Caki2 (cell line): ENCODE measurements around the gene KRT222. TPM values are rescaled to one million over a fixed set of nuclear protein-coding genes. Genes with fewer than 3 reads are reported as not detected.

ENCODE experiments used
- DNase-seq: peaks from one replicate; pipeline ENCODE4 v3.0.0-alpha.2; 2015; ENCODE audit warnings: low read depth
- in situ Hi-C: cut with HindIII; loops from 2 replicates; pipeline ENCODE4 v1.10.0; 2016; ENCODE audit warnings: low sequenced_read_pairs, low pct_unique_long_range_greater_than_20kb, mixed read lengths
- total RNA-seq: library from RNA; depleted of rRNA; stranded (reverse); fragments of >200 nt; shearing (Covaris generic); gene quantifications from 2 replicates; pipeline ENCODE4 v1.2.3, GENCODE V29; 2014; ENCODE audit warnings: low replicate concordance

KRT222 gene
- total RNA-seq, 1 experiment from 2014 or later: 6.8 TPM

DNA sequence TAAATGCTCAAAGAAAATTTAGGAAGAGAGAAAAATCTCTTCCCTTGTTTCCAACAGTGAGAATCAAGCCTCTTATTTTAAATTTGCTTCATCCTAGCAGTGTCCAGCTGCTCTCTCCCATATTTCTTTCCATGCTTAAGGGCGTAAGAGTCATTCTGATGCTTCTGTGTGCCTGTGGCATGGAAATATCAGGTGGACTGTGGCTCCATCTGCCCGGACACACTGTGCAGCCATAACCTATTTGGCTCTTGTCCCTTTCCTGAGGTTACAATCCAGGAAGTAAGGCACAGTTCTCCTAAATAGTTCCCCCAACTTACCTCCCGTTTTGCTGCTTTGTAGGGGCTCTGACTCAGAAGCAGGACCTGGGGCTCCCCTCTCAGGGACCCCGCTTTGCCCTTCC, 6.3 kb upstream of the KRT222 start:
- DNase-seq: no peak
- in situ Hi-C loops: no loop called here

GRCh38 chr17:40666331-40666730, 1.4 kb upstream of the KRT222 start:
- peak; percentile 34 for DNase-seq
- in situ Hi-C loops: no loop called here

- in situ Hi-C loops: no loop called here
- DNase-seq: no peak
Measured at GRCh38 chr17:40663252-40663651, 1.7 kb downstream of the KRT222 start.

DNA sequence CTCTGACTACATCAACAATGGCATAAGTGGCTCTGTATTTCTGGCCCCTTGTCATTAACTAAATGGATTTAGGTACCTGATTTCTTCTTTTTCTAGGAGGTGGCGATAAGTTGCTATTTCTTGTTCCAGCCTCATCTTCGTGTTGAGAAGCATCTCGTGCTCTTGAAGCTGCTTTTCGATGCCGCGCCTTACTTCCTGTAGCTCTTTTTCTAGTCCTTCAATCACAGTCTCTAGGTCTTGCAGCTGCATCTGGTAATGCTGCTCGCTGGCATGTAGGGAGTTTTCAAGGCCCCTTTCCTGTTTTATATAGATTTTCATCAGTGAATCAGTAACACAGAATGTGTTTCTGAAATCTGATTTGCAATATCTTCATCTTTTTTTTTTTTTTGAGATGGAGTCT, 5.1 kb downstream of the KRT222 start:
- no peak for DNase-seq
- in situ Hi-C loops: no loop called here

DNA sequence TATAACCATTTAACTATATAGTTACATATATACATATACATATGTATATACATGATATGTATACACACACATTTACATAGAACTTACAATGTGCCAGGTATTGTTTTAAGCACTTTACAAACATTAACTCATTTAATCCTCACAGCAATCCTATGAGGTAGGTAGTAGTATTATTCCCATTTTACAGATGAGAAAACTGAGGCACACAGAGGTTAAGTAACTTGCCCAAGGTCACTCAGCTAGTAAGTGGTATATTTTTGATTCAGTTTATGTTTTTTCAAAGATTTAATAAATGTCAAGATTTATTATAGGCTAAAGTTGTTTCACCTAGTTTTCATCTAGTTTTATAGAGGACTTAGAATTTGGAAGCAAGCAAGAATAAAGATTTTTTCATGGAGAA, 6.6 kb downstream of the KRT222 start:
- DNase-seq: no peak
- in situ Hi-C loops: no loop called here

DNA sequence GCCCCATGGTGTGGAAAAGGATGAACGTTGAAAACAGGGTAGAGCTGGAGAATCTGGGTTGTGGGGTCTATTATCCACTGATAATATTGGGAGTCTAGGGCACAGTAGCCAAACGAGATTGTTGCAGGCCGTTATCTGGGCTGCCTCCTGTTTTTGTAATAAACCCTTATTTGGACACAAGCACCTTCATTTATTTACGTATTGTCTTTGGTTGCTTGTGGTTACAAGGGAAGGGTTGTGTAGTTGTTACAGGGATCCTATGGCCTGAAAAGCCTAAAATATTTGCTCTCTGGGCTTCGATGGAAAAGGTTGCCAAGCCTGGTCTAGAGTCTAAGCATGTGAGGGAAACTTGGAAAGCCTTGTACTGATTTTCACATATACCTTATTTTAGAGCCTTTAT, 13.0 kb downstream of the KRT222 start:
- no peak for DNase-seq
- in situ Hi-C loops: no loop called here

DNA sequence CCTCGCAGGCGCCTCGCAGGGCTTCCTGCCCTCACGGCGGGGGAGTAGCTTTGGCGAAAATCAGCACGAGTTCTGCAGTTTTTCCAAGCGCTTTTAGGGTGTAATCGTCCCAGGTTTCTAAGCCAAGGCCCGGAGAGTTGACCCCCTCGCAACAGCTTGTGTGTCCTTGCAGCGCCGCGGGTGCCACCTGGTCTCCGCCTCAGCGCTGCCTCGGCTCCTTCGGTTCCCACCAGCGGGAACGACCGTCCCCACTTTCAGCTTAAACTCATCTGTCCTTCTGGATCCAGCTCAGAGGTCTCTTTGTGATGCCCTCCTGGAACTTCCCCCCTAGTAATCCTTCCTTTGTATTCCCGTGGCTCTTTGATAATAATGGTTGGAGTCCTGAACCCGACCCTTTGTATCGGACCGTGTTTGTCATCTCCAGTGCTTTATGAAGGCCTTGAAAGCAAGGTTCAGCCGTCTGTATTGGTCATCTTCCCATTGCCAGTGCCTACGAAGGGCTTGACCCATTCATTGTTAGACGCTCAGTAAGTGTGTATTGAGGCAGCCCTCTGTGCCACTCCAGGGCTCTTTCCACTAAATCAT, 16.5 kb downstream of the KRT222 start:
- in situ Hi-C loops: no loop called here
- no peak for DNase-seq

GRCh38 chr17:40647624-40648383, 17.2 kb downstream of the KRT222 start, which contains the start of gene SMARCE1:
Gene SMARCE1, minus strand, starts transcription at chr17:40647818. Its CDS starts 2,016 bp downstream, at chr17:40645802.
- peak; percentile 82 for DNase-seq
- in situ Hi-C loops: no loop called here

- no peak for DNase-seq
Measured at GRCh38 chr17:40646791-40647623, 18.0 kb downstream of the KRT222 start.

GRCh38 chr17:40645943-40646342, 19.0 kb downstream of the KRT222 start:
- no peak for DNase-seq
- in situ Hi-C loops: no loop called here

More at GRCh38 chr17:40646791-40647623, 18.0 kb downstream of the KRT222 start:
- in situ Hi-C loops: no loop called here

DNA sequence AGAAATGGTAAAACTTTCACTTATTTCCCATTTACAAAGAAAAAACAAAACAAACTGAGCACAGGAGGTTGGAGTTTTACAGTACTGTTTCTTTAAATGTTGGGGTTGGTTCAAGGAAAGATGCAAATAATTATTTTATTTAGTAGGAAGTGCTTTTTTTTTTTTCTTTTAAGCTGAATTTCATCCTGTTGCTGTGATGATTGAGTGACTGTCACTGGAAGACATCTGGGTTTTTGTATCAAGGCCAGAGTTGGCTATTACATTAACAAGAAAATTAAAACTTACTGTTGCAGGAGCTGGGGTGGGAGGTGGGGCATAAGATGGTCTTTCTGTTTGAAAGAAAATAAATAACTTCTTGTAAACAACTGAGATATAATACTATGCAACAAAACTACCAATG, 19.7 kb downstream of the KRT222 start:
- no peak for DNase-seq
- in situ Hi-C loops: no loop called here

- DNase-seq: no peak
- in situ Hi-C loops: no loop called here
Measured at GRCh38 chr17:40637931-40638330, 27.0 kb downstream of the KRT222 start.

DNA sequence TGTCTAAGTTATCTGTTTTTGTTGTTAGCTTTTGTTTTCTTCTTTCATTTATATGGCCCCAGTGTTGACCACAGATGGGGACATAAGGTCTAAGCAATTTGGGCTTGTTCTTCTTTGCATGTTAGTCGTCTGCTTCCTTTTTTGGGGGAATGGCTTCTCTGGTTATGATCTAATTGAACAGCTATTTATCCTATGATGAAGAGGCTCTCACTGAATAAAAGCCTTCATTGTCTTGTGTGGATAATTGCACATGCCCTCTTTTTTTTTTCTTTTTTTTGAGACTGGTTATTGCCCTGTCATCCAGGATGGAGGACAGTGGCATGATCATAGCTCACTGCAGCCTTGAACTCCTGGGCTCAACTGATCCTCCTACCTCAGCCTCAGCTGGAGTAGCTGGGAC, 31.1 kb downstream of the KRT222 start:
- DNase-seq: no peak
- in situ Hi-C loops: no loop called here

DNA sequence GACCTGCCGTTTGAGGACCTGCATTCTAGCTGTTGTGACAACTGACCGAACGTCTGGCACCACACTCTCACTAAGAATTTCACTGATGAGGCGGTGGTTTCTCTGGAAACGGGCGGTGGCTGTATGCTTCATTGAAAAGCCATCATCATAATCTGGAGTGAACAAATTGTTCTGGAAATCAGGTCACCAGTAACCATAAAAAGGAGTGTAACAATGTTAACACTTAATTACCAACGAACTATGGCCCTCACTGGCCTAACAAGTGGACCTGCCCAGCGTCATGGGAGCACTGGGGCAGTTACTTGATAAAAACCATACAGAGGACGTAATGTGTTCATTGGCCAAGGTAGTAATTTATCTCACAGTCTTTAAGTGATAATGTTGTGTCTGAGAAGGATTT, 32.8 kb downstream of the KRT222 start:
- in situ Hi-C loops: no loop called here
- no peak for DNase-seq

DNA sequence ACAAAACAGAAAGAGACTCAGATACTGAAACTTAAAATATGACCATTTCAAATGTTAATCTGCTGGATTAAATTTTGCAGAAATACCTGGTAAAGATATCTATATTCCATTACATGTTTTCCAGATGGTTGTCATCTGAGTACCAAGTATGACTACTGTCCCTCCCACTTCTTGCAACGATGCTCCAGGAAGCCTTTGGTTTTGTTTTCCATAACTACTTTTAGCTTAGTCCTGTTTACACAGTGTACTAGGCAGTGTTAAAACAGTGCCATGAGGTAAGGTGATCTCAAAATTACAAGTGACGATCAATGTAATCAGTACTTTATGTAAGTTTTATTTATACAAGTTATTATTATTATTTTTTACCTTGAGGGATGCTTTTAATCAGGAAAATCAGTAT, 35.1 kb downstream of the KRT222 start:
- no peak for DNase-seq
- in situ Hi-C loops: no loop called here

DNA sequence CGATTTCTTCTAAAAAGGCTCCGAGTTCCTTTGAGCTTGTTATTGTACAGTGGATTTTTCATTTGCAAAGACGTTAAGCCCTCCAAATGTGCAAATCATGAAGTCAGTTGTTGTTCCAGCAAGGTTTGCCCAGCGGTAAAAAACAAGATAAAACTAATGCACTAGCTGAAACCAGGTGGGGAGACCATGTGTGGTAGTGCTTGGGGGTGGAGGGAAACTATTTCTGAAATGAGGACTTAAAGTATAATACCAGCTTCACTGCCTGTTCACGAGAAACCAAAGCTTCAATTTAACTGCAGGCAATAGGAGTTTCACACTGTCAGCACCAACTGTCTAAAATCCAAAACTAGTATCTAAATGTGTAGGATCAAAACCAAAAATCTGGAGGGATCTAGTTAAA, 39.7 kb downstream of the KRT222 start:
- no peak for DNase-seq
- in situ Hi-C loops: no loop called here

DNA sequence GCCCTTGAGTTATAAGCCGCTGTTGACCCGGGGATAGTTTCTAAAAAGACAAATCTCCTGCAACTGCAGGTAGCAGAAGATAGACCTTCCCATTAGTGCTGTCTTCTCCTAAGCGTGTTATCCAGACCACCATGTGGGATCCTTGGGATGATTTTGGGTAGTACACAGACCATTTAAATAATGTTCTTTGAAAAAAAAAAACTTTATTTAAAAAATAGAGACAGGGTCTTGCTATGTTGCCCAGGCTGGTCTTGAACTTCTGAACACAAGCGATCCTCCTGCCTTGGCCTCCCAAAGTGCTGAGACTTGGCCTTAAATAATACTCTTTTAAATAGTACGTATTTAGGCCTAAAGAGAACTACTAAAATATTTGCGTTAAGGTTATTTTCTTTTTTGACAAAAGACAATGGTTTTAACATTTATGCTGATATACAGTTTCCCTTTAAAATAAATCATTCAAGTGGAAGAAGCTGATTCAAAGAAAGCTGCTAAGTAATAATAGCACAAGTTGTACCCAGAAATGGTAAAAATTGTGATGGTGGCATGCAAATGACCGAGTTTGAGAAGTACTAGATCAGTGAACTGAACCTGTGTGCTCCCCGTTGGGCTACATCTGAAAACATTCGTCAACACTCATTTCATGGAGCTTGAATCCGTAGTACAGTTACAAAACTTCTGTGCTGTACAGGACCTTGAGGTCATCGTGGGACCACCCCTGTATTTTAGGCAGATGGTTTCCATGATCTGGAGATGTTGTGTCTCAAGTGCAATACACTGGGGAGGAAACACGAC, 41.4 kb downstream of the KRT222 start:
- in situ Hi-C loops: no loop called here
- no peak for DNase-seq

DNA sequence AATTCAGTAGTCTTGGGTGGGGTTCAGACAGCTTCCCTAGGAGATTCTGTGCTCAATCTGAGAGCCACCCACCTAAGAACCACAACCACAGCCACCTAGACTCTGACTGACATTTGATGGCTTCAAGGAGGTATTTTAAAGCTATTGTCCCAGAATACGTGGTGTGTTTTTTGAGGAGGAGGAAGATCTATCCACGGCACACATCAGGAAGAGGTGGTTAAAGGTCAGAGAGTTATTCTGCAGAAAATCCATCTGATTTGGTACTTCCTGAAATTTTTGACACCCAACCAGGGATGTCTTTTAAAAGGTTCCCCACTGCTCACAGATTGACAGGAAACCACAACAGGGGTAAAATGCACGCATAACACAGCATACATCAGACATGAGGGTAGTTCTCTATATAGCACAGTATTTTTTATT, 42.5 kb downstream of the KRT222 start:
- in situ Hi-C loops: no loop called here
- no peak for DNase-seq
